DMS153 (cell line): ENCODE data around the gene KAT6B.
"Not testable (repeated sequence)": the region's sequence is repeated elsewhere in the genome, so short reads cannot be mapped to it uniquely, and the experiment has no call there.

Source experiments
- DNase-seq: peaks from one replicate; lab custom pipeline; 2025; lab: John Stamatoyannopoulos, UW

KAT6B gene

GRCh38 chr10:75037171-75038153 lies 211.1 kb downstream of the KAT6B start:
- no peak for DNase-seq

GRCh38 chr10:75038335-75038734 lies 211.9 kb downstream of the KAT6B start:
- DNase-seq, result no peak

- DNase-seq, result peak; percentile 17
Measured at GRCh38 chr10:75040576-75040975, 214.2 kb downstream of the KAT6B start.

GRCh38 chr10:75042292-75042974 lies 216.0 kb downstream of the KAT6B start:
- DNase-seq, result no peak

GRCh38 chr10:75043256-75044131 lies 217.1 kb downstream of the KAT6B start:
- DNase-seq, result no peak

GRCh38 chr10:75048669-75049098 lies 222.3 kb downstream of the KAT6B start:
- no peak for DNase-seq

GRCh38 chr10:75049316-75050148 lies 223.1 kb downstream of the KAT6B start:
- DNase-seq, result no peak

- no peak for DNase-seq
Measured at GRCh38 chr10:75050149-75050919, 223.9 kb downstream of the KAT6B start.

GRCh38 chr10:75051308-75051707 lies 224.9 kb downstream of the KAT6B start:
- DNase-seq, result no peak

- DNase-seq, result not testable (repeated sequence)
Measured at GRCh38 chr10:75055896-75056406, 229.6 kb downstream of the KAT6B start.

- DNase-seq, result no peak
Measured at GRCh38 chr10:75057680-75058079, 231.3 kb downstream of the KAT6B start.

GRCh38 chr10:75058161-75058560 lies 231.8 kb downstream of the KAT6B start:
- DNase-seq, result no peak

- no peak for DNase-seq
Measured at GRCh38 chr10:75061709-75062505, 235.5 kb downstream of the KAT6B start.

- no peak for DNase-seq
Measured at GRCh38 chr10:75062506-75063299, 236.3 kb downstream of the KAT6B start.

- DNase-seq, result no peak
Measured at GRCh38 chr10:75063461-75064230, 237.2 kb downstream of the KAT6B start.

GRCh38 chr10:75065076-75065475 lies 238.7 kb downstream of the KAT6B start:
- no peak for DNase-seq

- DNase-seq, result no peak
Measured at GRCh38 chr10:75066271-75066670, 239.9 kb downstream of the KAT6B start.

GRCh38 chr10:75067272-75067671 lies 240.9 kb downstream of the KAT6B start:
- no peak for DNase-seq
